GM12873 (cell line): ENCODE data around the gene MRPL39.

Experiments
- CTCF ChIP-seq: IDR thresholded peaks from 2 replicates; pipeline ENCODE4 v1.5.1; 2012; ENCODE audit warnings: low read depth, mild to moderate bottlenecking, moderate library complexity, low read length, control low read depth; ENCODE audit not compliant: insufficient read depth; ENCODE audit errors: missing control alignments

Gene MRPL39

GRCh38 chr21:25626757-25627156 lies 19.5 kb upstream of the MRPL39 start:
- no peak for TF ChIP-seq CTCF

GRCh38 chr21:25625036-25625435 lies 17.8 kb upstream of the MRPL39 start:
- no peak for TF ChIP-seq CTCF

- TF ChIP-seq CTCF = no peak
Measured at GRCh38 chr21:25624511-25624910, 17.2 kb upstream of the MRPL39 start.

- no peak for TF ChIP-seq CTCF
Measured at GRCh38 chr21:25619198-25619597, 11.9 kb upstream of the MRPL39 start.

GRCh38 chr21:25615880-25616279 lies 8.6 kb upstream of the MRPL39 start:
- no peak for TF ChIP-seq CTCF

GRCh38 chr21:25614441-25614840 lies 7.2 kb upstream of the MRPL39 start:
- TF ChIP-seq CTCF = no peak

GRCh38 chr21:25608044-25608737 lies 910 bp upstream of the MRPL39 start:
- TF ChIP-seq CTCF = peak; percentile 89
